ENCODE data around the gene USB1.

USB1 gene

GRCh38 chr16:58046936-58047335, 45.7 kb downstream of the USB1 start:
- no peak for DNase-seq (ENCODE audit: extremely low read depth, low read depth)

GRCh38 chr16:58047557-58048348, 46.5 kb downstream of the USB1 start:
- TF ChIP-seq, protein P1, sequence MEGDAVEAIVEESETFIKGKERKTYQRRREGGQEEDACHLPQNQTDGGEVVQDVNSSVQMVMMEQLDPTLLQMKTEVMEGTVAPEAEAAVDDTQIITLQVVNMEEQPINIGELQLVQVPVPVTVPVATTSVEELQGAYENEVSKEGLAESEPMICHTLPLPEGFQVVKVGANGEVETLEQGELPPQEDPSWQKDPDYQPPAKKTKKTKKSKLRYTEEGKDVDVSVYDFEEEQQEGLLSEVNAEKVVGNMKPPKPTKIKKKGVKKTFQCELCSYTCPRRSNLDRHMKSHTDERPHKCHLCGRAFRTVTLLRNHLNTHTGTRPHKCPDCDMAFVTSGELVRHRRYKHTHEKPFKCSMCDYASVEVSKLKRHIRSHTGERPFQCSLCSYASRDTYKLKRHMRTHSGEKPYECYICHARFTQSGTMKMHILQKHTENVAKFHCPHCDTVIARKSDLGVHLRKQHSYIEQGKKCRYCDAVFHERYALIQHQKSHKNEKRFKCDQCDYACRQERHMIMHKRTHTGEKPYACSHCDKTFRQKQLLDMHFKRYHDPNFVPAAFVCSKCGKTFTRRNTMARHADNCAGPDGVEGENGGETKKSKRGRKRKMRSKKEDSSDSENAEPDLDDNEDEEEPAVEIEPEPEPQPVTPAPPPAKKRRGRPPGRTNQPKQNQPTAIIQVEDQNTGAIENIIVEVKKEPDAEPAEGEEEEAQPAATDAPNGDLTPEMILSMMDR (IDR thresholded peaks at IDR 0.05; ENCODE audit: low read depth, low read length), result no peak
- no peak for DNase-seq (ENCODE audit: extremely low read depth, low read depth)

More at GRCh38 chr16:58046936-58047335, 45.7 kb downstream of the USB1 start:
- TF ChIP-seq, protein P1 (IDR thresholded peaks at IDR 0.05; ENCODE audit: low read depth, low read length), result no peak

DNA sequence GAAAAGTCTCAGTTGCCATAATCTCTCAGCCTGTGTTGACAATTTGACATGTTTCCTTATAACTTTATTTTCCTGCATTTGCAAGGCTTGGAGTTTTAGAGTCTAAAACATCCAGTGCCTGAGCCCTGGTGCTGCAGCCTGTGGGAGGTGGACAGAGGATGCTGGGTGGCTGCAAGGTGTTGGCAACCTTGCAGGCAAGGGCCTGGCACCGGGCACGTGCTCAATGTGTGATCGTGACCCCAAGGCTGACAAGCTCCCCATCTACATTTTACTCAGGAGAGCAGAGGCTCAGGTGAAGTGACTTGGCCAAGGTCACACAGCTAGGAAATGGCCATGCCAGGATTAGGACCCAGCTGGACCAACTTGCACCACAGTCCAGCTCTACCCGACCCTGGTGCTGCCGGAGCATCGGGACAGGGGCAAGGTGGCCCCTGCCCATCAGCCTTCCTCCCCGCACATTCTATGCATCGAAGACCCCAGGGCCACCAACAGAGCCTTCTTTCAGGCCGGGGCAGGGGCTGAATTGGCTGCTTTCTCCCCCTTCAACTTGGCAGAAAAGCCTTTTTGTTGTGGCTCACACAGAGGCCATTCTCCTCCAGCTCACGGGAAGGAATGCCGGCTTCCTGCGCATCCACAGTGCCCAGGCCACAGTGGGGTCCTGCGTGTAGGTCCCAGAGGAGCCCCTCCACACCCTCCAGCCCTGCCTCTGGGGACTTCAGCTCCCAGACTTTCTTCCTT, 47.5 kb downstream of the USB1 start:
- no peak for DNase-seq (ENCODE audit: extremely low read depth, low read depth)
- TF ChIP-seq, protein P1 (IDR thresholded peaks at IDR 0.05; ENCODE audit: low read depth, low read length), result no peak

- TF ChIP-seq, protein P1 (IDR thresholded peaks at IDR 0.05; ENCODE audit: low read depth, low read length), result no peak
- no peak for DNase-seq (ENCODE audit: extremely low read depth, low read depth)
These were observed 48.3 kb downstream of the USB1 start for GRCh38 chr16:58049232-58050185.

DNA sequence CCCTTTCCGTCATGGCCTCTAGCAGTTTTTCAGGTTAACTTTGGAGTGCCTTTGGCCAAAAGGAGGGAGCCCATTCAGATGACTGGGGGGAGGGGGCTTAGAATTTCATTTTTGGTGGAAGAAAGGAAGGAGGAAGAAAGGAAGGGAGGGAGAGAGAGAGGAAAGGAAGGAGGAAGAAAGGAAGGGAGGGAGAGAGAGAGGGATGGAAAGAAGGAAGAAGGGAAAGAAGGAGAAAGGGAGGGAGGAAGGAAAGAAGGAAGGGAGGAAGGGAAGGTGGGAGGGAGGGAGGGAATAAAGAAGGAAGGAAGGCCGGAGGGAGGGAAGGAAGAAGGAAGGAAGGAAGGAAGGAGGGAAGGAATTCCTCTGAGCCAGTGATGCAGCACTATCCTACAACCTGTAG, 50.1 kb downstream of the USB1 start:
- no peak for DNase-seq (ENCODE audit: extremely low read depth, low read depth)
- TF ChIP-seq, protein P1 (IDR thresholded peaks at IDR 0.05; ENCODE audit: low read depth, low read length), result no peak

GRCh38 chr16:58051821-58052603, 50.8 kb downstream of the USB1 start:
- TF ChIP-seq, protein P1 (IDR thresholded peaks at IDR 0.05; ENCODE audit: low read depth, low read length), result no peak
- DNase-seq (ENCODE audit: extremely low read depth, low read depth), result no peak
